Thoracic aorta endothelial cell (primary cell): ENCODE measurements around the gene BIN2. TPM values are rescaled to one million over a fixed set of nuclear protein-coding genes. Genes with fewer than 3 reads are reported as not detected.

Source experiments
- total RNA-seq: library from RNA; depleted of rRNA; stranded (reverse); fragments of >200 nt; gene quantifications from 2 replicates; pipeline ENCODE4 v1.2.3, GENCODE V29; 2012

Gene BIN2
- not detected in 2 replicates for total RNA-seq

DNA sequence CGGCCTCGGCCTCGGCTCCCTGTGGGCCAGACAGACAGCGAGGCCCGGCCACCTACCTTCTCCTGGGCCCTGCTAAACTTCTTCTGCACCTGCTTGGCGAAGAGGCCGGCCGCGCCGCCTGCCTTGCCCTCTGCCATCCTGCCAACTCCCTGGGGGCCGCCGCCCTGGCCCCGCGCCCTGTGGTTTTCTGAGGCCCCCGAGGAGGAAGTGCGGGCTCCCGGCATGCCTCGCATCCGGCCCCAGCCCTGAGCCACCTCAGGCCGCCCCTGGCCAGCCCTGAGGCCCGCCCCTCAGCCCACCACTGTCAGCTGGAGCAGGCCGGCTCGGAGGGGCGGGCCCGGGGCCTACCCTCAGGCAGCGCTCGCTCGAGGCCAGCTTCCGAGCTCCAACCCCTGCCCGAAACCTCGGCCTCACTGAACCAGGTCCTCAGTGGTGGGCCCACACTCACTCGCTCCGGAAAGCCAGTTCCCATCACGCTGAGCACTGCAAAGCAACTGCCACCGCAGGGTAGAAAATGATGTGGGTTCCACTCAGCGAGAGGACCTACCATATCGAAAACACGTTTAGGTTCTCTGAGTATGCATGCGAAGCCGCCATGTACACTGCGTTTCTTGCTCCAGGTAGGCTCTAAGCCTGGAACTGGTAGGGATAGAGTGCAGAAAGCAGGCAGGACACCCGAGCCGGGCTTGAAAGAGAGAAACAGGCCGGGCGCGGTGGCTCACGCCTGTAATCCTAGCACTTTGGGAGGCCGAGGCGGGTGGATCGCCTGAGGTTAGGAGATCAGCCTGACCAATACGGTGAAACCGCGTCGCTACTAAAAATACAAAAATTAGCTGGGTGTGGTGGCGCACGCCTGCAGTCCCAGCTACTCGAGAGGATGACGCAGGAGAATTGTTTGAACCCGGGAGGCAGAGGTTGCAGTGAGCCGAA is at the start of gene BIN2:
TSS of gene BIN2 (minus strand) at position 209 of the 930 bp plus-strand sequence. CDS start at position 137, 72 bp downstream.

DNA sequence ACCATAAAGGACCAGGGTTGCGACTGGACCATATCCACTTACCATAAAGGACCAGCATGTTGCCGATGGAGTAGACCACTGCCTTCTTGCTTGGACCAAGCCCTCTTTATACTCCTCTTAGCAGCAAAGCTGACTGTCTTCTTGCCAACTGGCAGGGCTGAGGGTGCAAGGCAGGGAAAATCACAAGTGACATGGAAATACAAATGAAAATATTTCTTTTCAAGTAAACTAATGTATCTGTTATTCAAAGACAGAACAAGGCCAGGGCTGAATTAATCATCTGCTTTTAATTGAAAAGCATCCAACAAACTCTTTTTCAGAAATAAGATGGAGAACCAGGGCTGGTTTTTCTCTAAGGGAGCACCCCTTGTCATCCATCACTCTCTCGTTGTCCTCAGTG is 22.6 kb upstream of the BIN2 start, which contains the start of gene CELA1:
TSS of gene CELA1 (minus strand) at position 99 of the 400 bp plus-strand sequence. CDS start at position 58, 41 bp downstream.

DNA sequence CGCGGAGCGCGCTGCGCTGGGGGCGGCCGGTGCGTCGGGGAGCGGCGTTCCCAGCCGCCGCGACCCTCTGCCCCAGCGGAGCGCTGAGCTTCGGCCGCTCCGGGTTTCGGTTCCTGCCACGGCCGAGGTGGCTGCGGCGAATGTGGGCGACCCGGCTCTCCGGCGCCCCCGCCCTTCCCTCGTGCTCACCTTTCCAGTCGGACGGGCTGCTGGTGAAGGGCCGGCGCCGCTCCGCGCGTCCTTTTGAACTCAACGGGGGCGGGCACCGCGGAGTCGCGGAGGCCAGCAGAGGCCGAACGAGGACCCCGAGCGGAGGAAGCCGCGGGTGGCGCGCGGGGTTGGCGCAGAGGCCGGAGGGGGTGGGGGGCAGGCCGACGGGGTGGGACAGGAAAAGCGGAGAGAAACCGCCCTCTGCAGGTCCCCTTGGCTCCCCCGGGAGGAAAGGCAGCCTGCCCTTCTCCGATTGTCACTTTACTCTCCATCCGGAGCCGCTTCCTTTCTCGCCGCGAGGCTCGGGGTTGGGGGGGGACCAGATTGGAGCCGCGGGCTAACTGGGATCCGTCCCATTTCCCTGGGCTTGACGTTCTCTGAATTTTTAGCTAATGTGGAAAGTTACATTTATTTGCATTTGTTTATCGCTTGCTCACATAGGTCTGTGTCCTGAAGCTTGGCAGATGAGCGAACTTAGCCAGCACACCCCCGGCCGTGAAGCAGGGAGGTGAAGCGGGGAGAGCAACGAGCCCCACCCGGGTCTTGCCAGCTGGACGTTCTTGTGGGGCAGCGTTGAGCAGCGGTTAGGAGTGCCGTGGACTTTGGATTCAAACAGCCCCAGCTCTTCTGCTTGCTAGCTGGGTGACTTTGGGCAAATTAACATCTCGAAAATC is 53.7 kb downstream of the BIN2 start, which contains the start of gene SMAGP:
TSS of gene SMAGP (minus strand) at position 349 of the 884 bp plus-strand sequence. CDS start 1,137 bp downstream, outside the sequence.

DNA sequence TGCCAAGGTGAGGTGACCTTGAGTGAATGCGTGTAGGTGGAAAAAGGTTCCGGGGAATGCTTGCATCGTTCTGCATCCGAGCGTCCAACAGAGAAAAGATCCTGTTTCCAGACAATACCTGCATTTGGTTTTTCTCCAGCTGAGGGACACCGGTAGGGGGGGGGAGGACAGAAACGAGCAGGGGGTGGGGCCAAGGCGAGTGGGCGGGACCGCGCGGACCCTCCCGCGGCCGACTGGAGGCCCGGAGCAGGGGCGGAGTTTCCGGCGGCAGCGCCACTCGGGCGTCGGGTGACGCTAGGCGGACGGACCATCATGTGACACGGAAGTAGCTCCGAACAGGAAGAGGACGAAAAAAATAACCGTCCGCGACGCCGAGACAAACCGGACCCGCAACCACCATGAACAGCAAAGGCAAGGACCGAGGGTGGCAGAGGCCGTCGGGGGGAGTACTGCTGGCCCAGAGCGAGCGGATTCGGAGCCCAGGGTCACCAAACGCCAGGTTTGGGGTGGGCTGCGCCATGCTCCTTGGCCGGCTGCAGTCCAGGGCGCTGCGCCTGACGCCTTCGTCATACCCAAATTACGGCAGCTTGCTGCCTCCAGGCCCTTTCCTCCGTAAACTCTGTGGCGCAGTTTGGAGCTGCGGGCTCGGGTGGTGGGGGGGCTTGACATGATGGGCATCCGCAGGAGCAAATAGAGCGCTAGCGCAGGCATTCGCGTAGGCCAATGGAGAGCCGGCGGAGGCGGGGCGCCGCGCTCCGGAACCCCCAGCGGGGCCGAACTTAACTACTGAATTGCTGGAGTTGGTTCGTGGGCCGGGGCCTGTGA is 85.3 kb downstream of the BIN2 start, which contains the start of gene DAZAP2:
TSS of gene DAZAP2 (plus strand) at position 317 of the 825 bp plus-strand sequence. CDS start at position 399, 82 bp downstream.

Other genes with a start within 250 kb of the BIN2 start
- 31.9 and 37.9 TPM in 2 replicates for gene CSRNP2, start 240.6 kb downstream of the BIN2 start, total RNA-seq
- 12.9 TPM in 2 replicates for gene TFCP2, start 151.0 kb downstream of the BIN2 start, total RNA-seq
- 1.5 and 2.6 TPM in 2 replicates for gene POU6F1, start 106.1 kb downstream of the BIN2 start, total RNA-seq
- gene DAZAP2, start 85.3 kb downstream of the BIN2 start, total RNA-seq = 125 and 183 TPM in 2 replicates
- gene SMAGP, start 53.8 kb downstream of the BIN2 start, total RNA-seq = 22.8 and 23.1 TPM in 2 replicates
- not detected in 2 replicates for gene CELA1, start 22.5 kb upstream of the BIN2 start, total RNA-seq
- gene GALNT6, start 67.2 kb upstream of the BIN2 start, total RNA-seq = 58.3 and 72.1 TPM in 2 replicates
- 5.2 and 5.5 TPM in 2 replicates for gene SLC4A8, start 100.7 kb upstream of the BIN2 start, total RNA-seq